ENCODE measurements around the gene SLC38A3.

SLC38A3 gene

DNA sequence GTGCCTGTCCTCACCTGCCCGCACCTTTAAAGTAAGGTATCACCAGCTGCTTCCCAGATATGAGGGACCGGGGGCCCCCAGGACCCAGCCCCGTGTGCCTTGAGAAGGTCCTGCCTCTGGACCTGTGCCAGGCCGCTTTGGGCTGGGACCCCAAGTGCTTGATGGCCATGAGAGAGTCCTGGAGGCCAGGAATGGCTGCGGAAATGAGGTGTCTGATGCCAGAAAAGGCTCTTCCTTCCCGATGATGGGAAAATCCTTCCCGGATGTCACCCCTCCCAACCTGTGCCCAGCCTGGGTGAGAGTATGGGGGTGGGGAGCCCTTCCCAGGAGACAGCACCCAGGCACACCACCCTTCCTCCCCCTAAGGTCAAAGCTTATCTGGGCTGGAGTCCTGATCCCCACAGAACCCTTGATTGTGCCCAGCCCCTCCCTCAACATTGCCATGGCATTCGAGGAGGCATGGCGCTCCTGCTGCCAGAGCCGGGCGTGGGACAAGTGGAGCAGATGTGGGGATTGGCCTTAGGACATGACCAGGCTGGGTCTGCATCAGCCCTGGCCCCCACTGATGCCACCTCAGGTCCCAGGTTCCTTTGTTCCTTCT lies 35.7 kb upstream of the SLC38A3 start:
- no peak for DNase-seq

DNA sequence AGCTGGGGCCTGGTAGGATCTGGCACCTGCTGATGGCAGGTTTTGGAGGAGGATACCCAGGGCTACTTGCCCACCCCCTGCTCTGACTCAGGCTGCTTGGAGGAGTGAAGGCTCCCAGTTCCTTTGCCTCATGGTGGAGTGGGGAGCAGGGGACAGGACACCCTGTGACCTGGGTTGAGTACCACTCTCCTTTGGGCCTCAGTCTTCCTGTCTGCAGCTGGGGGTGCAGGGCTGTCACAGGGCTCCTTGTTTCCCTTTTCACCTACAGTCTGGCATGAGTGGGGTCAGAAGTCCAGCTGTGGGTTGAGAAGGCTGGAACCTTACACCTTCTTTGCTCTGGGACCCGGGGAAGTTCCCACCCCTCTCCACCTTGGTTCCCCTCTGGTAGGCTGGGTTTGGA lies 35.2 kb upstream of the SLC38A3 start:
- DNase-seq = no peak

GRCh38 chr3:50170689-50171088 lies 34.4 kb upstream of the SLC38A3 start:
- no peak for DNase-seq

DNA sequence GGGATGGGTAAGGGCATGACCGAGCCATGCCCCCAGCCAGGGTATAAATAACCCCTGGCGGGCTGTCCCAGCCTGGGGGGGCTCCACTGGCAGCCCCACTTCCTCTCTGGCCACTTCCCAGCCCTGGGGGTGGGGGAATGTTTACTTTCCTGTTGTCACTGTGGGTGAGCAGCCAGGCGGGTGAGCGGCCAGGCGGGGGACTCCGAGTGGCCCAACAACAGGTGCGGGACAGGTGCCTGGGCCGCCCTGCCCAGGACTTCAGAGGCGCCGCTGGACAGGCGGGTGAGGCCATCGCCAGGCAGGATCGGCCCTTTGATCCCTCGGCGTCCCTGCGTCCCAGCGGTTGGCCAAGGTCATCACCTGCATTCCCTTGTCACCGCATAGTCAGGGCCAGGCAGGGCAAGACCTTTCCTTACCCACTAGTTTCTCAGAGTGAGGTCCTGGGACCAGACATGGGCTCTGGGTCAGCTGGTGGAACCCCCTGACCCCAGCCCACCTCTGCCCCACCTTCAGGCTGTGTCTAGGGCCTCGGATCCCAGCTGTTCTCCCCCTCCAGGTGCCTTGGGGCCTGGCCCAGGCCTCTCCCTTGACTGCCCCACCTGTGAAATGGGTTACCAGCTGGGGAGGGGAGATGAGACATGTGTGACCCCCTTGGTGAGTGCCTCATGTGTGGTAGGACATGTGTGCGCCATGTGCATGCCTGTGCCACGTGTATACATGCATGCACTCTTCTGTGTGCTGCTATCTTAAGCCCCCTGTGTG lies 33.4 kb upstream of the SLC38A3 start:
- DNase-seq = no peak

- no peak for DNase-seq
Observed at GRCh38 chr3:50172626-50173220, 32.3 kb upstream of the SLC38A3 start.

DNA sequence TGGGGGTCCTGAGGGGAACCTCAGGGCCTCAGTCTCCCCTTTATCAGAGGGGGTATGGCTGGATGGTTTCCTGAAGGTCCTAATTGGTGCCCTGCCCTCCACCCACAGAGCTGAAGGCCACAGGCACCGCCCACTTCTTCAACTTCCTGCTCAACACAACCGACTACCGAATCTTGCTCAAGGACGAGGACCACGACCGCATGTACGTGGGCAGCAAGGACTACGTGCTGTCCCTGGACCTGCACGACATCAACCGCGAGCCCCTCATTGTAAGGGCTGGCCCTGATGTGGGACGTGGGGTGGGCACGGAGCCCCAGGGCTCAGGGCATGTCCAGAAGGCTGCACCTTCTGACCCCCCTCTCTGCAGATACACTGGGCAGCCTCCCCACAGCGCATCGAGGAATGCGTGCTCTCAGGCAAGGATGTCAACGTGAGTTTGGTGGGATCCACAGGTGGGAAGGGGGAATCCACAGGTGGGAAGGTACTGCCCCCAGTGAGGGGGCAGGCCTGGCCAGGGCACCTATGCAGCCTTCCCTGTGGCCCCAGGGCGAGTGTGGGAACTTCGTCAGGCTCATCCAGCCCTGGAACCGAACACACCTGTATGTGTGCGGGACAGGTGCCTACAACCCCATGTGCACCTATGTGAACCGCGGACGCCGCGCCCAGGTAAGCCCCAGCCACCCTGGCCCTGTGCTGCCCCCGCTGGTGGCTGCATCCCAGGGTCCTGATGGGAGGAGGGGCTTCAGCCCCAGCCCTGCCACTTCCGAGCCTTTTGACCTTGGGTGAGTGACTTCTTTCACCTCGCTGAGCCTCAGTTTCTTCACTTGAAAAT lies 31.2 kb upstream of the SLC38A3 start:
- no peak for DNase-seq

- no peak for DNase-seq
Observed at GRCh38 chr3:50174517-50174895, 30.6 kb upstream of the SLC38A3 start.

- DNase-seq = no peak
Observed at GRCh38 chr3:50174947-50175524, 30.0 kb upstream of the SLC38A3 start.

GRCh38 chr3:50177346-50177745 lies 27.7 kb upstream of the SLC38A3 start:
- DNase-seq = no peak

DNA sequence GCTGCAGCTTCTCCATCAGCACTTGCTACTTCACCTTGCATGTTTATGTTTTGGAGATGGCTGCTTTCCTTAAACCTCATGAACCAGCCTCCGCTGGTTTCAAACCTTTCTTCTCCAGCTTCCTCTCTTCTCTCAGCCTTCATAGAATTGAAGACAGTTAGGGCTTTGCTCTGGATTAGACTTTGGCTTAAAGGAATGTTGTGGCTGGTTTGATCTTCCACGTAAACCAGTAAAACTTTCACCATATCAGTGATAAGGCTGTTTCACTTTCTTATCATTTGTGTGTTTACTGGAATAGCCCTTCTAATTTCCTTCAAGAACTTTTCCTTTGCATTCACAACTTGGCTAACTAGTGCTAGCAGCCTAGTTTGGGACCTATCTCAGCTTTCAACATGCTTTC lies 25.4 kb upstream of the SLC38A3 start:
- no peak for DNase-seq

DNA sequence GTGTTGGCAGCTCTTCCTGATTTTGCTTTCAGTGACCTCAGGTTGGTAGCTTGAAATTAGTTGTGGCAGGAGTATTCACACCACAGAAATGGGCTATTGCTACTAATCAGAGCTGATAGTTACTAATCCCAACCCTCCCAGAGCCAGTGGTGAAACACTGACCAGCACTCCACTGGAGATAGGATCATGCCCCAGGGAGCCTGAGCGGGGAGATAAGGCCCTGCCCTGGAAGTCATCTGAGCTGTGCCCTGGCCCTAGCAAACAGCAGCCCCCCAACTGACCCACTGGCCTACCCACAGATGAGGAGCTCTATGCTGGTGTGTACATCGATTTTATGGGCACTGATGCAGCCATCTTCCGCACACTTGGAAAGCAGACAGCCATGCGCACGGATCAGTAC lies 23.1 kb upstream of the SLC38A3 start:
- DNase-seq = no peak

DNA sequence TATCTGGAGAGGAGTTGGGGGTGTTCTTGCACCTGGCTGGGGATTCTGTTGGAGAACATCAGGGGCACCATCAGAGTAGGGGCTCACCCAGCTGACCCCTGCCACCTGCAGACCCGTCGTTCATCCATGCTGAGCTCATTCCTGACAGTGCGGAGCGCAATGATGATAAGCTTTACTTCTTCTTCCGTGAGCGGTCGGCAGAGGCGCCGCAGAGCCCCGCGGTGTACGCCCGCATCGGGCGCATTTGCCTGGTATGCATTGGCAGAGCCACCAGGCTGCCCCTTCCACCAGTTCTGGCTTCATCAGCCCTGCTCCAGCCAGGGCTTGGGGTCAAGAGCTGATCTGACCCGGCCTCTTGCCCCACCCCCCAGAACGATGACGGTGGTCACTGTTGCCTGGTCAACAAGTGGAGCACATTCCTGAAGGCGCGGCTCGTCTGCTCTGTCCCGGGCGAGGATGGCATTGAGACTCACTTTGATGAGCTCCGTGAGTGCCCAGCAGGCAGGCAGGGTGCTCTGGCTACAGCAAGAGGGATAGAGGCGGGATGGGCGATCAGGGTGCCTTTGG lies 22.5 kb upstream of the SLC38A3 start:
- DNase-seq = no peak

- no peak for DNase-seq
Observed at GRCh38 chr3:50183755-50184154, 21.3 kb upstream of the SLC38A3 start.

DNA sequence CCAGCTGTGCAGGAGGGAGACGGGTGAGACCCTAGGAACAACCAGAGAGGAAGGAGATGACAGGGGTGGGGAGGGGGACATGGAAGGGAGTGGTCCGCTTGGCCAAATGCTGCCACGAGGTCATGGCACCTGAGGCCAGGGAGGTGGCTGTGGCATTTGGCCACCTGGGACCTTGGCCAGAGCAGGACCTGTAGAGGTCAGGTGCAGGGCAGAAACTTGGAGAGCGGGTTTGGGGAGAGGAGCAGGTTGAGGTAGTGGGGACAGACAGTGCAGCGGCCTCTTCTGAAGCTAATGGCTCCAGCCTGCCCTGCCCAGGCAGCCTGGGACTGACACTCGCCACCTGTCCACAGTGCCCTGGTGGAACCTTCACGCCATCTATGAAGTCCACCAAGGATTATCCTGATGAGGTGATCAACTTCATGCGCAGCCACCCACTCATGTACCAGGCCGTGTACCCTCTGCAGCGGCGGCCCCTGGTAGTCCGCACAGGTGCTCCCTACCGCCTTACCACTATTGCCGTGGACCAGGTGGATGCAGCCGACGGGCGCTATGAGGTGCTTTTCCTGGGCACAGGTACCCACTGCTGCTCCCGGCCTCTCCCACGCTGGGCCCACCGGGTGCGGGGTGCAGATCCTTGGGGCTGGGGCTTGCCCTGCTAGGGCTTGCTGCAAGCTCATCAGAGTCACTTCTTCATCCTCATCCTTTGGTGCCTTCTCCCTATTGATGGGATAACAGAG lies 20.7 kb upstream of the SLC38A3 start:
- no peak for DNase-seq

DNA sequence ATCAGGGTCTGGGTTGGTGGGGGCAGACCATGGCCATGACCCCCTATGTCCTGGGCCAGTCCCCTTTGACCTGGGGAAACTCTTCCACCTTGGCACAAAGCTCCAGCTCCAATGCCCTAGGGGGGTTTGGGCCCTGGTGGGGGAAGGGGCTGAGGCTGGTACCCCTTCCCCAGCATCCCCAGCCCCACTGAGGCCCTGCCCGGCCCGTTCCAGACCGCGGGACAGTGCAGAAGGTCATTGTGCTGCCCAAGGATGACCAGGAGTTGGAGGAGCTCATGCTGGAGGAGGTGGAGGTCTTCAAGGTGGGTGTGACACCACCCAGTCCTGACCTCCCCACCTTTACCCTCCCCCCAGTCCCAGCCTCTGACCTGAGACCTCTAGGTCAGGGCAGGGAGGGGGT lies 19.8 kb upstream of the SLC38A3 start:
- DNase-seq = no peak

GRCh38 chr3:50186096-50186495 lies 19.0 kb upstream of the SLC38A3 start:
- no peak for DNase-seq

DNA sequence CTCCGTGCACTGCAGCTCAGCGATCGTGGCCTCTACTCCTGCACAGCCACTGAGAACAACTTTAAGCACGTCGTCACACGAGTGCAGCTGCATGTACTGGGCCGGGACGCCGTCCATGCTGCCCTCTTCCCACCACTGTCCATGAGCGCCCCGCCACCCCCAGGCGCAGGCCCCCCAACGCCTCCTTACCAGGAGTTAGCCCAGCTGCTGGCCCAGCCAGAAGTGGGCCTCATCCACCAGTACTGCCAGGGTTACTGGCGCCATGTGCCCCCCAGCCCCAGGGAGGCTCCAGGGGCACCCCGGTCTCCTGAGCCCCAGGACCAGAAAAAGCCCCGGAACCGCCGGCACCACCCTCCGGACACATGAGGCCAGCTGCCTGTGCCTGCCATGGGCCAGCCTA lies 17.3 kb upstream of the SLC38A3 start:
- DNase-seq = no peak

GRCh38 chr3:50189274-50189673 lies 15.8 kb upstream of the SLC38A3 start:
- peak; percentile 43 for DNase-seq

- no peak for DNase-seq
Observed at GRCh38 chr3:50189989-50190388, 15.1 kb upstream of the SLC38A3 start.

GRCh38 chr3:50190936-50191660 lies 14.0 kb upstream of the SLC38A3 start, which contains the start of gene GNAT1:
Gene GNAT1, plus strand, starts transcription at chr3:50191610. Its CDS starts 116 bp downstream, at chr3:50191726.
- DNase-seq = no peak

GRCh38 chr3:50192124-50192523 lies 12.9 kb upstream of the SLC38A3 start:
- no peak for DNase-seq
